ENCODE measurements around the gene ANXA7. TPM values are rescaled to one million over a fixed set of nuclear protein-coding genes. Genes with fewer than 3 reads are reported as not detected.

Gene ANXA7
- total and polyA plus RNA-seq, 10 of the 15 experiments (the other 5 are each of a cell fraction or from before 2014, with no cell fraction given) = 70.6 to 184 (median 113) TPM

DNA sequence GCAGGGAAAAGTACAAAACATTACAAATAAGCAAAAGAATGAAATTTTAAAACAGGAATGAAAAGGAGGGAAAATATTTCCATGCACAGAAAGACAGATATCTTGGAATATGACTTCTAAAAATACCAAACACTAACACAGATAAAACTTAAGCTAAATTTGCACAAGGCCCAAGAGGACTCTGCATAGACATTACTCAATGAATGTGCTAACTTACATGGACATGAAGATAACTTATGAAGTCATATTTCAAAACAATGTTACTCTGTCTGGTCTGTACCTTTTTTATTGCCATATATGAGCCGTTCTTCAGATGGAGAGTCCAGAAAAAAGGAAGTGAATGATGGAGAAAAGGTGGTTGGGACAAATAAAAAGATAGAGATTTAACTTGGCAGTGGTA, 34.5 kb upstream of the ANXA7 start:
- Histone ChIP-seq H2AFZ (ENCODE audit: control insufficient read depth, low read depth, low read length) (no peak overlapping the region), H3K27me3 (replicated peaks in 1 of 2; ENCODE audit: control insufficient read depth in 2 of 2, insufficient read depth in 2 of 2, low read length in 1 of 2) (no peaks in the 10 kb centered on the region), H4K20me1 (ENCODE audit: control insufficient read depth, insufficient read depth) (no peaks in the 10 kb centered on the region), H3K27ac (ENCODE audit: control insufficient read depth, insufficient read depth) (no peak overlapping the region), H3K9ac (ENCODE audit: control insufficient read depth, insufficient read depth, low read length) (no peak overlapping the region), H3K36me3 (ENCODE audit: control insufficient read depth in 2 of 2, insufficient read depth in 2 of 2, low read length in 1 of 2) (peaks cover 2 to 4% of the 10 kb centered on the region in 2 experiments; a peak in 3 of 4 replicates), H3K9me3 (replicated peaks; ENCODE audit: control insufficient read depth, insufficient read depth, low read length) (no peaks in the 10 kb centered on the region), H3K4me1 (ENCODE audit: control insufficient read depth, insufficient read depth, low read length) (no peaks in the 10 kb centered on the region), H3K4me3 (no peak overlapping the region), H3K79me2 (ENCODE audit: control insufficient read depth, insufficient read depth, low read length) (no peaks in the 10 kb centered on the region), H3K4me2 (ENCODE audit: control insufficient read depth, insufficient read depth) (no peak overlapping the region)
- in situ Hi-C loops (cut with MboI) = no loop called here
- no peak for ATAC-seq
- POLR2A ChIA-PET = no interaction called here
- no peak for FAIRE-seq
- TF ChIP-seq ATF2 (IDR thresholded peaks at IDR 0.05; ENCODE audit: low read length) = no peak
- 100% methylated on average over 1 of the region's 1 CpG for WGBS (ENCODE audit: insufficient coverage, insufficient replicate concordance, low lambda C conversion rate, missing lambda C conversion rate)
- SMC1A ChIA-PET (ENCODE audit: uncharacterized antibody, unreplicated experiment) = no interaction called here
- no TSS peak for BruUV-seq (replicated peaks)
- CTCF ChIA-PET = no interaction called here
- intact Hi-C loops (cut with micrococcal nuclease; ENCODE audit: unreplicated experiment) = no loop called here
- DNase-seq (ENCODE audit: low read depth, low spot score) = no peak
- RAD21 ChIA-PET (ENCODE audit: unreplicated experiment) = no interaction called here

DNA sequence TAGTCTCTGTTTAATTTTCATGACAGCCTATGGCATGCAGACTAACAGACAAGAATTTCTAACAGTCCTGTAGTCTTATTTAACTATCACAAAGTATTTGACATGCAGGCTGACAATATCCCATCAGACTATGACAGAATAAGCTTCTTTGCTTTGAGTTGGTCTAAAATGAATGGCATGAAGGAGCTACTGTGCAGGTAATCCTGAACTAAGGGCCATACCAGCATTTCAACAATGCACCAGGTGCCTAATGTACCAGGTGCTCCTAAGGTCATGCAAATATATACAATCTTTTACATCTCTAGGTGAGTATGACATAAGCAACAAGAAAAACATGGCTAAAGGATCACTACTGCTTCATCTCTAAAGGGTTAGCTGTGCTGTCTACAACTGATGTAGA, 33.1 kb upstream of the ANXA7 start:
- no peaks in the 10 kb centered on the region for H4K20me1 ChIP-seq (ENCODE audit: control insufficient read depth, insufficient read depth)
- no peak overlapping the region for H3K9ac ChIP-seq (ENCODE audit: control insufficient read depth, insufficient read depth, low read length)
- H3K4me3 ChIP-seq = no peak overlapping the region
- no peak for ATAC-seq
- H3K27ac ChIP-seq (ENCODE audit: control insufficient read depth, insufficient read depth) = no peak overlapping the region
- no peaks in the 10 kb centered on the region for H3K9me3 ChIP-seq (replicated peaks; ENCODE audit: control insufficient read depth, insufficient read depth, low read length)
- H3K27me3 ChIP-seq (replicated peaks in 1 of 2; ENCODE audit: control insufficient read depth in 2 of 2, insufficient read depth in 2 of 2, low read length in 1 of 2) = no peaks in the 10 kb centered on the region
- ChIA-PET RAD21 (ENCODE audit: unreplicated experiment) (no interaction called here), SMC1A (ENCODE audit: uncharacterized antibody, unreplicated experiment) (no interaction called here), POLR2A (no interaction called here), CTCF (interaction anchor here (0.8 kb wide), 1 partner anchor 164 kb away, joined by 3 read pairs; no protein-coding TSS in a partner anchor)
- intact Hi-C loops (cut with micrococcal nuclease; ENCODE audit: unreplicated experiment) (no loop called here), in situ Hi-C loops (cut with MboI) (no loop called here)
- no peak for DNase-seq (ENCODE audit: low read depth, low spot score)
- FAIRE-seq = no peak
- BruUV-seq (replicated peaks) = no TSS peak
- no peaks in the 10 kb centered on the region for H3K79me2 ChIP-seq (ENCODE audit: control insufficient read depth, insufficient read depth, low read length)
- H2AFZ ChIP-seq (ENCODE audit: control insufficient read depth, low read depth, low read length) = no peak overlapping the region
- peaks cover 2 to 7% of the 10 kb centered on the region in 2 experiments; a peak in 3 of 4 replicates for H3K36me3 ChIP-seq (ENCODE audit: control insufficient read depth in 2 of 2, insufficient read depth in 2 of 2, low read length in 1 of 2)
- H3K4me1 ChIP-seq (ENCODE audit: control insufficient read depth, insufficient read depth, low read length) = no peaks in the 10 kb centered on the region
- H3K4me2 ChIP-seq (ENCODE audit: control insufficient read depth, insufficient read depth) = no peak overlapping the region
- TF ChIP-seq RBBP5 (conservative IDR thresholded peaks at IDR 0.05) (no peak), ESRRA (IDR thresholded peaks at IDR 0.05; ENCODE audit: low read length) (no peak), STAT3 (IDR thresholded peaks at IDR 0.05; ENCODE audit: low read depth, low read length) (no peak), STAT1 (conservative IDR thresholded peaks at IDR 0.05) (no peak), KAT2A (conservative IDR thresholded peaks at IDR 0.05; ENCODE audit: control insufficient read depth, low read depth, low read length) (no peak), ATF7 (IDR thresholded peaks at IDR 0.05; ENCODE audit: low read depth) (no peak), CEBPB (IDR thresholded peaks at IDR 0.05; ENCODE audit: borderline replicate concordance in 1 of 2, low read depth in 2 of 2, low read length in 2 of 2) (no peak)
- TF ChIP-seq, protein P1, sequence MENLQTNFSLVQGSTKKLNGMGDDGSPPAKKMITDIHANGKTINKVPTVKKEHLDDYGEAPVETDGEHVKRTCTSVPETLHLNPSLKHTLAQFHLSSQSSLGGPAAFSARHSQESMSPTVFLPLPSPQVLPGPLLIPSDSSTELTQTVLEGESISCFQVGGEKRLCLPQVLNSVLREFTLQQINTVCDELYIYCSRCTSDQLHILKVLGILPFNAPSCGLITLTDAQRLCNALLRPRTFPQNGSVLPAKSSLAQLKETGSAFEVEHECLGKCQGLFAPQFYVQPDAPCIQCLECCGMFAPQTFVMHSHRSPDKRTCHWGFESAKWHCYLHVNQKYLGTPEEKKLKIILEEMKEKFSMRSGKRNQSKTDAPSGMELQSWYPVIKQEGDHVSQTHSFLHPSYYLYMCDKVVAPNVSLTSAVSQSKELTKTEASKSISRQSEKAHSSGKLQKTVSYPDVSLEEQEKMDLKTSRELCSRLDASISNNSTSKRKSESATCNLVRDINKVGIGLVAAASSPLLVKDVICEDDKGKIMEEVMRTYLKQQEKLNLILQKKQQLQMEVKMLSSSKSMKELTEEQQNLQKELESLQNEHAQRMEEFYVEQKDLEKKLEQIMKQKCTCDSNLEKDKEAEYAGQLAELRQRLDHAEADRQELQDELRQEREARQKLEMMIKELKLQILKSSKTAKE (IDR thresholded peaks at IDR 0.05; ENCODE audit: low read depth, poor library complexity, severe bottlenecking) = no peak
- TF ChIP-seq, protein P2, sequence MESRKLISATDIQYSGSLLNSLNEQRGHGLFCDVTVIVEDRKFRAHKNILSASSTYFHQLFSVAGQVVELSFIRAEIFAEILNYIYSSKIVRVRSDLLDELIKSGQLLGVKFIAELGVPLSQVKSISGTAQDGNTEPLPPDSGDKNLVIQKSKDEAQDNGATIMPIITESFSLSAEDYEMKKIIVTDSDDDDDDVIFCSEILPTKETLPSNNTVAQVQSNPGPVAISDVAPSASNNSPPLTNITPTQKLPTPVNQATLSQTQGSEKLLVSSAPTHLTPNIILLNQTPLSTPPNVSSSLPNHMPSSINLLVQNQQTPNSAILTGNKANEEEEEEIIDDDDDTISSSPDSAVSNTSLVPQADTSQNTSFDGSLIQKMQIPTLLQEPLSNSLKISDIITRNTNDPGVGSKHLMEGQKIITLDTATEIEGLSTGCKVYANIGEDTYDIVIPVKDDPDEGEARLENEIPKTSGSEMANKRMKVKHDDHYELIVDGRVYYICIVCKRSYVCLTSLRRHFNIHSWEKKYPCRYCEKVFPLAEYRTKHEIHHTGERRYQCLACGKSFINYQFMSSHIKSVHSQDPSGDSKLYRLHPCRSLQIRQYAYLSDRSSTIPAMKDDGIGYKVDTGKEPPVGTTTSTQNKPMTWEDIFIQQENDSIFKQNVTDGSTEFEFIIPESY (IDR thresholded peaks at IDR 0.05) = no peak
